ENCODE results near the gene SRRM2. TPM values are rescaled to one million over a fixed set of nuclear protein-coding genes. Genes with fewer than 3 reads are reported as not detected.

The SRRM2 gene
- total RNA-seq, 6 experiments from 2014 or later: 111 to 419 (median 289) TPM

GRCh38 chr16:2705351-2705750 lies 47.1 kb upstream of the SRRM2 start:
- peaks cover 0 to 15% (median 7%) of the 10 kb centered on the region in 4 donors for H3K4me1 ChIP-seq
- H3K27ac ChIP-seq: no peak overlapping the region
- intact Hi-C loops (cut with DNase I): no loop called here
- no peaks in the 10 kb centered on the region for H3K27me3 ChIP-seq
- no peak for TF ChIP-seq POLR2A (IDR thresholded peaks at IDR 0.05)
- TF ChIP-seq CTCF (IDR thresholded peaks at IDR 0.05): no peak
- peaks cover 0 to 33% (median 14%) of the 10 kb centered on the region in 4 donors for H3K36me3 ChIP-seq
- H3K4me3 ChIP-seq: no peak overlapping the region
- ATAC-seq (no peak), DNase-seq (peak in 1 of 3 donors; percentile 13)
- H3K9me3 ChIP-seq: no peaks in the 10 kb centered on the region
- WGBS (ENCODE audit: insufficient coverage, low coverage, low lambda C conversion rate, missing lambda C conversion rate): no CpG with 5 or more reads among the region's 10 CpGs

DNA sequence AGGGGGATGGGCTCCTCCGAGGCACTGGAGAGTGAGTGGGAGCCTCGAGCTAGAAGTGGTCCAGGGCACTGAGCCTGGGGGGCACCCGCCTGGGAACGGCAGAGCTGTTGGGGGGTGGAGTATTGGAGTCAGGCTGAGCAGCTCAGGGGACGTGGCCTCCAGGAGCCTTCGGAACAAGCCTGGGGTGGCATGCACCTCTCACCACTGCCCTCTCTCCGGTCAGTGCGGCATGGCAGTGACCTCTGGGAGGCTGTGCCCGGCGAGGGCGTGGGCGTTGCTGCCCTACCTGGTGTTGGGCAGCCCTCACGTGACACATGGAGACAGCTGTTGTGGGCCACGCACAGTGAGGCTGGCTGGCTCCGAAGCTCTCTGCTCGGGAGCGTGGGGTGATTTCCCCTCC lies 46.4 kb upstream of the SRRM2 start:
- no peaks in the 10 kb centered on the region for H3K9me3 ChIP-seq
- H3K27ac ChIP-seq: no peak overlapping the region
- DNase-seq (peak in 1 of 3 donors; percentile 13), ATAC-seq (no peak)
- TF ChIP-seq POLR2A (IDR thresholded peaks at IDR 0.05): no peak
- no peak for TF ChIP-seq CTCF (IDR thresholded peaks at IDR 0.05)
- no peaks in the 10 kb centered on the region for H3K27me3 ChIP-seq
- H3K36me3 ChIP-seq: peaks cover 0 to 31% (median 13%) of the 10 kb centered on the region in 4 donors
- no CpG with 5 or more reads among the region's 17 CpGs for WGBS (ENCODE audit: insufficient coverage, low coverage, low lambda C conversion rate, missing lambda C conversion rate)
- H3K4me3 ChIP-seq: no peak overlapping the region
- H3K4me1 ChIP-seq: peaks cover 0 to 15% (median 7%) of the 10 kb centered on the region in 4 donors
- intact Hi-C loops (cut with DNase I): no loop called here

DNA sequence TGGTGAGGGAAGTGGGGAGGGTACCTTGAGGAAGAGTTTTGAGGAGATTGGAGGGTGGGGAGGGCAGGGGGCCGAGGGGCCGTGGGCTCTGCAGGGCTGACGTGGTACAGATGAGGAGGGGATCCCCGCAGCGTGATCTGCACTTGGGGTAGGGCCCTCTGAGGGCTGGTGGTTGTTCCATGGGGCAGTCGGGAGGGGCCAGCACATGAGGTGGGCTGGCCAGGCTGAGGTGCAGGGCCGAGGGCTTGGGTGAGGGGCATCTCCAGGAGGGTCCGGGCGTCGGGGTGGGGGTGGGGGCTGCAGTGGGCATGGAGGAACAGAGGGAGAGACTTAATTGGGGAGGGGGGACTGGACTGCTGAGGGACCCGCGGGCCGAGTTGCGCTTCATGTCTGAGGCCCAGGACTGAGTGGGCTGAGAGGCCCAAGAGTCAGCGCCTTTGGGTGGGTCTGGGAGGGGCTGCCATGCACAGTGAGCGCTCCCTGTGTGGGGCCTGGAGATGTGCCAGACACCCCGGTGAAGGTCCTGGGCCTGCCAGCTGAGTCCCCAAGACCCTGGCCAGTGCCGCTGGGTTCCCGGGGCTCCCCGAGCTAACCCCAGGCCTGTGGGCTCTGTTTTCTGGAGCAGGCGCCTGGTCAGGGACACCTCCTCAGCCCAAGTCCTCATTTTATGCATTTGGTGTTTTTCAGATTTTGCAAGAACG lies 45.7 kb upstream of the SRRM2 start:
- WGBS (ENCODE audit: insufficient coverage, low coverage, low lambda C conversion rate, missing lambda C conversion rate): 80% methylated on average over 1 of the region's 22 CpGs
- Histone ChIP-seq H3K9me3 (no peaks in the 10 kb centered on the region), H3K4me1 (peaks cover 0 to 15% (median 7%) of the 10 kb centered on the region in 4 donors), H3K27me3 (no peaks in the 10 kb centered on the region), H3K27ac (no peak overlapping the region), H3K36me3 (peaks cover 0 to 31% (median 11%) of the 10 kb centered on the region in 4 donors), H3K4me3 (no peak overlapping the region)
- DNase-seq (peak in 1 of 3 donors; percentile 15), ATAC-seq (no peak)
- intact Hi-C loops (cut with DNase I): no loop called here
- no peak for TF ChIP-seq CTCF (IDR thresholded peaks at IDR 0.05)
- TF ChIP-seq POLR2A (IDR thresholded peaks at IDR 0.05): no peak

DNA sequence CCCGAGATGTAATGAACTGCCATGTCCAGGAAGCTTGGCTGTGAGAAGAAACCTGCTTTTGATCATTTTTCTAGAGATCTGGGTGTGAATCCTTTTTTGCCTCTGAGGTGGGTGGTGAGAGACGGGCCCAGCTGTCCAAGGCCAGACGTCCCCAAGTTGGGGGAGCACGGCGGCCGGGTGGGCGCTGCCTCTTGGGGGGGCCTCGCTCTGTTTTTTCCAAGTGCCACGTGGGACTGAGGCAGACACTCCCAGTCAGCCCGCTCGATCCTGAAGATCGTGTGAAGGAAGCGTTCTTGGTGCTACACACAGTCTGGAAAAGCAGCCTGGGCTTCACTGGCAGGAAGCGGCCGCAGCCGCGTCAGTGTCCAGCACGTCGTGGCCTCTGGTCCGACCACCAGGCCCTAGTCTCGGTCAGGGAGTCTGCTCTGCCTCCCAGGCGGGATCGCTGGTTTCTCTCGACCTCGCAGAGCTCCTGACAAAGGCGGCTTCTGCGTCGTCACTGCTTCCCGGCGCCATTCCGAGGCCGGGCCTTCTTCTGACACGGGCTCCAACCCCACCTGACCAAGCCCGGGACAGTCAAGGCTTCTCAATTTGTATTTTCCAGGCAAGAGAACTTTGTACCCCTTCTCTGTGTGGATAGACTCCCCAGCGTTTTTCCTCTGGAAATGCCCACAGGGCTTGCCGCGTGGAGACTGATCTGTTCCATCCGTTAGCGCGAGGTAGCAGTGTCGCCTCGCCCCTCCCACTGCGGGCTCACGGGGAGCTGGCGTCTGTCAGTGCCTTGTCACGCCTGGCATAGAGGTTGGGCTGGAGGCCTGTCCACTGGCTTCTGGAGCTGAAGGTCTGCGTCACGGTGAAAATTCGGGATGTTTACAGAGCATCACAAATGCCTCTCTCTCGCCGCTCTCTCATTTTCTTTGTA lies 44.8 kb upstream of the SRRM2 start:
- Histone ChIP-seq H3K36me3 (peaks cover 0 to 25% (median 8%) of the 10 kb centered on the region in 4 donors), H3K27ac (no peak overlapping the region), H3K4me3 (no peak overlapping the region), H3K9me3 (no peaks in the 10 kb centered on the region), H3K4me1 (peaks cover 0 to 14% (median 6%) of the 10 kb centered on the region in 4 donors), H3K27me3 (no peaks in the 10 kb centered on the region)
- intact Hi-C loops (cut with DNase I): no loop called here
- WGBS (ENCODE audit: insufficient coverage, low coverage, low lambda C conversion rate, missing lambda C conversion rate): 88% methylated on average over 23 of the region's 51 CpGs
- ATAC-seq (no peak), DNase-seq (peak in 1 of 3 donors; percentile 11)
- TF ChIP-seq POLR2A (IDR thresholded peaks at IDR 0.05) (no peak), CTCF (IDR thresholded peaks at IDR 0.05) (no peak)
